MV-4-11 (cell line): ENCODE data around the gene SLC34A2.
"Not testable (repeated sequence)": the region's sequence is repeated elsewhere in the genome, so short reads cannot be mapped to it uniquely, and the experiment has no call there.

ENCODE experiments used
- DNase-seq: peaks from one replicate; lab custom pipeline; 2025; lab: John Stamatoyannopoulos, UW

SLC34A2 gene

DNA sequence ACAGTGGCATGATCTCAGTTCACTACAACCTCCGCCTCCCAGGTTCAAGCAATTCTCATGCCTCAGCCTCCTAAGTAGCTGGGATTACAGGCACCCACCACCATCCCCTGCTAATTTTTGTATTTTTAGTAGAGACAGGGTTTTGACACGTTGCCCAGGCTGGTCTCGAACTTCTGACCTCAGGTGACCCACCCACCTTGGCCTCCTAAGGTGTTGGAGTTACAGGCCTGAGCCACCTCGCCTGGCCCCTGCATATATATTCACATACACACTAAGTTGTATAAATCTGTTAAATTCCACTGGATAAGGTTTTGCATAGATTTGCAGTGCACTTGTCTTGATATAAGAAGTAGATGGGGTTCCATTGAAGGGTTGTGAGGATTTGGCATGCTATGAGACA is 5.8 kb downstream of the SLC34A2 start:
- DNase-seq, result not testable (repeated sequence)

GRCh38 chr4:25662306-25662705 is 6.7 kb downstream of the SLC34A2 start:
- DNase-seq, result no peak

- DNase-seq, result no peak
These were observed 8.1 kb downstream of the SLC34A2 start for GRCh38 chr4:25663781-25664180.

DNA sequence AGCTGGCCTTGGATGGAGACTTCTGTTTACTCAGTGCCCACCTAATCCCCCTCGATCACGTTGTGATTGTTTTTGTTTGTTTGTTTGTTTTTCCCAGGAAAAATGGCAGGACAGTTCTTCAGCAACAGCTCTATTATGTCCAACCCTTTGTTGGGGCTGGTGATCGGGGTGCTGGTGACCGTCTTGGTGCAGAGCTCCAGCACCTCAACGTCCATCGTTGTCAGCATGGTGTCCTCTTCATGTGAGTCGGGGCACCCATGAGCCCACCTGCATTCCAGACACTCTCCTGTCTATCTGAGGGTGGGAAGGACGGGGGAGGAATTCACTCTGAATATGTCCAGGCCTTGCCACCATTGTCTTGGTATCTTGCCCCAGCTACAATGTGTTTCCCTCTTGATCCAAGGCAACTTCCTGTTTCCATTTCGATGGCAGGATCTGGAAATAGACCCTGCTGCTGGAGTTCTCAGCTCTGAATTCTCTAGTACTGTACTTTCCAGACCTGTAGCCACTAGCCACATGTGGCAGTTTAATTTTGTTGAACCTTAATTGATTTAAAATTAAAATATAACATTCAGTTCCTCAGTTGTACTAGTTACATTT is 10.5 kb downstream of the SLC34A2 start:
- DNase-seq, result peak; percentile 43

- no peak for DNase-seq
These were observed 12.4 kb downstream of the SLC34A2 start for GRCh38 chr4:25667931-25668557.

DNA sequence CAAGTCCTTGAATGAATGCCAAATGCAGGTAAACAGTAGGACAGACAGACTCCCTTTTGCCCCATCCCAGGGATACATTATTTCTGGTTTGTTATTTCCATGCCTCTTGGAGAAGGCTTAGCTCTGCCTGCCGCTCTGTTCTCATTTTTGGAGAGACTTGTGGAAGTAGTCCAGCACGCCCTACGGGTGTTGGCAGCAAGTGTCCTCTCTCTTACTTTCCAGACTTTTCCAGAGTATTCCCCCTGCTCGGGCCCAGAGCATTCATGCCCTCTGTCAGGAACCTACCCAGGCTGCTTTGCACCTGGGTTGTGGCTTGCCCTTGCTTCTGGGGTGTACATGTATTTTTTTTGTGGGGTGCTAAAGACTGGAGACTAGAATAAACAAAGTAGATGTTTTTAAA is 15.3 kb downstream of the SLC34A2 start:
- no peak for DNase-seq

DNA sequence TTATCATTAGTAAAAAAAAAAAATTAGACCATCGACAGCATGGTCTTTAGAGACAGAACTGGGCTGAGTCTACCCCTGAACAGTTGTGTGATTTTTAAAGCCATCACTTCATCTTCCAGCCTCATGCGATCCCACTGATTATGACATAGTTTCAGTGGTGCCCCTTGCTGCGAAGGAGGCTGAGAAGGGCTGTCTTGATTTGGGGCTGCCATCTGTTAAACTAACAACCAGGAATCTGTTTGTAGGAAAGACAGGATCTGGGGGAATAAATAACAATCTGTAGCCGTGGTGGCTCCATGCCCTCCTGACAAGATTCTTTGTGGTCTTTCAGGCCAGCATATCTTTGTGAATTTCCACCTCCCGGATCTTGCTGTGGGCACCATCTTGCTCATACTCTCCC is 17.1 kb downstream of the SLC34A2 start:
- DNase-seq, result no peak

GRCh38 chr4:25674386-25674785 is 18.7 kb downstream of the SLC34A2 start:
- DNase-seq, result no peak

- DNase-seq, result no peak
These were observed 20.6 kb downstream of the SLC34A2 start for GRCh38 chr4:25676221-25676620.

GRCh38 chr4:25677157-25677556 is 21.5 kb downstream of the SLC34A2 start:
- no peak for DNase-seq

GRCh38 chr4:25677943-25678342 is 22.3 kb downstream of the SLC34A2 start:
- no peak for DNase-seq

- no peak for DNase-seq
These were observed 32.1 kb downstream of the SLC34A2 start for GRCh38 chr4:25687773-25688172.

- DNase-seq, result no peak
These were observed 38.8 kb downstream of the SLC34A2 start for GRCh38 chr4:25694466-25694865.

- DNase-seq, result no peak
These were observed 40.8 kb downstream of the SLC34A2 start for GRCh38 chr4:25696409-25696808.

GRCh38 chr4:25697516-25697915 is 41.9 kb downstream of the SLC34A2 start:
- DNase-seq, result no peak

GRCh38 chr4:25700661-25701060 is 45.0 kb downstream of the SLC34A2 start:
- no peak for DNase-seq

DNA sequence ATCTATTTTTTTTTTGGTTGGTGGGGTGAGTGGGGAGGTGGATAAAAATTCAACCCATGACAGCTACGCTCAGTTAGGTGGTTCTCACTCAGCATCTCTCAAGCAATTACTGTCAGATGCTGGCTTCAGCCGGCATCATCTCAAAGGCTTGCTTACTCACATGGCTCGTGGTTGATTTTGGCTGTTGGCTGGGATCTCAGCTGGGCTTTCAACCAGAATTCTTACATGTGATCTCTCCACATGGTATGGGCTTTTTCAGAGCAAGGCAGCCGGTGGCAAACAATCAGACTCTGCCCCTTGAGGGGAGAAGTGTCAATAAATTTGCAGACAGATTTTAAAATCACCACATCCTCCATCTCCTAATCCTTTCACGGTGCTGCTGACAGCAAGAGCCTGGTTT is 47.2 kb downstream of the SLC34A2 start:
- DNase-seq, result peak; percentile 50

- DNase-seq, result no peak
These were observed 48.2 kb downstream of the SLC34A2 start for GRCh38 chr4:25703731-25704388.

DNA sequence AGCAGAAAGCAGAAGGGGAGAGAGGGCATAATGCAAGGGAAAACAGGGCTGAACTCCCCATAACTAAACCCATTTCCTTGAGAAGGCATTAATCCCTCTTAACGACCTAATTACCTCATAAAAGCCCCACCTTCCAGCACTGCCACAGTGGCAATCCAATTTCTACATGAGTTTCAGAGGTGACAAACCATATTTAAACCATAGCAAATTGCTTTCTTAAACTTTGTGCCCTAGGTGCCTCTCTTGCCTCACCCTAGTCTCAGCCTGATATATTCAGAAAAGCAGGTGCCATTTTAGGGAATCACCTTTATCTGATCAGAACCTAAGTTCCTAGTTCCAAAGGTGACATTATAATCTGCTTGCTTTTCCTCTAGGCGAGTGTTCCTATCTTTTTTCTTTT is 48.9 kb downstream of the SLC34A2 start:
- DNase-seq, result no peak

DNA sequence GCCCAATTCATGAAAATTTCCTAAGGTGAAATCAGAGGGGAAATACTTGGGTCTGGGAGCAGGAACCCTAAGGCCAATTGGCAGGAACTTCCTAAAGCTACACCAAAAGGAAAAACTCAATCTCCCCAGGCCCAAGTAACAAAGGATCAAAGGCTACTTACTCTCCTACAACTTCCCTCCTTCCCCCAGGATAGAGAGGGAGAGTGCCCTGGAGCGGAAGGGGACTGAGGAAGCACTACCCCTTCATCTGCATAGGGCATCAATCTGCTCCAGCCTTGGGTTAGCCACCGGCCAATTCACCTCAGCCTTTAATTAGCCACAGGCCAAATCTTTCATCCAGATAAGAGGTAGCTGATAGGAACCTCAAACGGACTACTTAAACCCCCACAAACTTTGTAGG is 55.0 kb downstream of the SLC34A2 start:
- no peak for DNase-seq

- no peak for DNase-seq
These were observed 57.0 kb downstream of the SLC34A2 start for GRCh38 chr4:25712611-25713010.

DNA sequence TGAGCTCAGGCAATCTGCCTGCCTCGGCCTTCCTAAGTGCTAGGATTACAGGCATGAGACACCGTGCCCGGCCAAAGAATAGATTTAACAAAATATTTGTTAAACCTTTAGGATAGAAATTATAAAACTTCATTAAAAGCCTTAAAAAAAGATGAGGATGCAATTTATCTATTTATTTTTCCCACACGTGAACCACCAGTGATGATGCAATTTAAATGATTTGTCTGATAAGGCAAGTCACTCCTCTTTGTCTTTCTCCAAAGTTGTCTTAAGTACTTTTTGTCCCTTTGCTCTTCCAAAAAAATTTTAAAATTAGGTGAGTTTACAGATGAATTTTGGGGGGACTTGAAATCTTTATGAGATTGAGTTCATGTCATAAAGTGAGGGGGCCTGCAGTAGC is 58.2 kb downstream of the SLC34A2 start:
- no peak for DNase-seq

- no peak for DNase-seq
These were observed 67.3 kb downstream of the SLC34A2 start for GRCh38 chr4:25722964-25723363.

DNA sequence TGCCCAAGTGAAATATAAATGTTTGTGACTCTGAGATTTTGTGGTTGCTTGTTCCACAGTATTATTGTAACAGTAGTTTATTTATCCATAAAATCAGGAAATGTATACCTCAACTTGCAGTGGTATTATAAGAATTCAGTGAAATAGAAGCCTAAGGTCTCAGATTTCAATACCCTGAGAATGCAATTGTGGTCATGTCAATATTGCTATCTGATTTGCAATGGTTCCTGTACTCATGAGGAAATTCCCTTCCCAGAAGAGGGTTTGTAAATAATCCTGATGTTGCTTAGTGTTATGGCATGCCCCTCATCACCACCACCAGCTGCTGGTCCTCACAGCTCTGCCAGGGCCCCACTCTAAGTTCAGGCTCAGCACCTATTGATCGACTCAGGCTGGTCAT is 67.8 kb downstream of the SLC34A2 start:
- DNase-seq, result no peak
